Adrenal gland (tissue), 5 donors: ENCODE results near the gene BCDIN3D.

ENCODE experiments used
- CTCF ChIP-seq, 6 experiments: fragments of 450-650 bp in 4 of 6; fragments of 200-600 bp in 2 of 6; sonication (generic) in 1 of 6; IDR thresholded peaks; 1 replicate in 5 of 6; 2 replicates in 1 of 6; pipeline versions ENCODE4 v1.5.1 to v1.8.0; 2016 to 2021; ENCODE audit warnings: antibody characterized with exemption in 6 of 6, mild to moderate bottlenecking in 2 of 6, moderate library complexity in 1 of 6
- POLR2A ChIP-seq, 2 donors: fragments of 450-650 bp; IDR thresholded peaks; one replicate each; pipeline ENCODE4 v1.6.1; 2017; ENCODE audit warnings: antibody characterized with exemption in 2 of 2, mild to moderate bottlenecking in 2 of 2, moderate library complexity in 1 of 2
- donor health status: DM: no; HTN: no; CAD: no.

GRCh38 chr12:49798934-49799333 is 44.0 kb downstream of the BCDIN3D start:
- TF ChIP-seq CTCF (IDR thresholded peaks at IDR 0.05) (no peak), POLR2A (IDR thresholded peaks at IDR 0.05) (no peak)
